HepG2 (cell line): Measurements from ENCODE around the gene SLC6A4. TPM values are rescaled to one million over a fixed set of nuclear protein-coding genes. Genes with fewer than 3 reads are reported as not detected.

ENCODE experiments used
- ATAC-seq: fragments of 200-7000 bp; cut with Tn5 transposase; 3 replicates; pipeline ENCODE4 v1.9.1; 2020; ENCODE audit warnings: mild to moderate bottlenecking, moderate library complexity
- BruUV-seq: library from RNA; stranded (reverse); fragments of 400-500 nt; replicated peaks from 2 replicates; lab custom pipeline; 2021; lab: Mats Ljungman, UMichigan
- CTCF ChIA-PET: fragments of 300-600 bp; formaldehyde crosslinking; extraction: SDS; loops from one replicate; lab custom pipeline; 2021; ENCODE audit warnings: low total read pairs, inconsistent platforms, low intra/inter-chr PET ratio; lab: Yijun Ruan, JAX
- POLR2A ChIA-PET: fragments of 350-600 bp; sonication (Branson Sonifier 250); formaldehyde crosslinking; loops from one replicate; lab custom pipeline; 2020; ENCODE audit warnings: antibody characterized with exemption, inconsistent platforms; lab: Yijun Ruan, JAX
- DNase-seq: peaks from one replicate; pipeline ENCODE4 v3.0.0-alpha.2; 2015; ENCODE audit warnings: low spot score
- FAIRE-seq: peaks from 3 replicates; lab custom pipeline; 2011; peaks lifted over from hg19 to GRCh38; lab: Jason Lieb, UNC
- H2AFZ ChIP-seq: one replicate; pipeline ENCODE4 v1.6.1; 2011; ENCODE audit warnings: low read length, inconsistent platforms
- H3K27ac ChIP-seq: fragments of 300-600 bp; 3 replicates; pipeline ENCODE4 v1.8.0; 2011; ENCODE audit warnings: mixed run types, mild to moderate bottlenecking, mixed read lengths, low read length, inconsistent platforms; ENCODE audit not compliant: insufficient read depth; ENCODE audit errors: extremely low read length
- H3K27me3 ChIP-seq, 2 experiments: fragments of 200-600 bp in 1 of 2; 2 replicates in 1 of 2; 3 replicates in 1 of 2; pipeline versions ENCODE4 v1.6.0 to v1.8.0; 2011; ENCODE audit warnings: low read length in 2 of 2, mild to moderate bottlenecking in 2 of 2, moderate library complexity in 2 of 2, inconsistent platforms in 1 of 2; ENCODE audit not compliant: insufficient read depth in 2 of 2, control insufficient read depth in 1 of 2
- H3K36me3 ChIP-seq, 2 experiments: fragments of 200-600 bp in 1 of 2; replicated peaks in 1 of 2; 2 replicates in 1 of 2; 3 replicates in 1 of 2; pipeline versions ENCODE4 v1.5.1 to v1.8.0; 2011; ENCODE audit warnings: low read length in 2 of 2, inconsistent platforms in 1 of 2; ENCODE audit not compliant: insufficient read depth in 2 of 2, control insufficient read depth in 1 of 2
- H3K4me1 ChIP-seq: 2 replicates; pipeline ENCODE4 v1.5.1; 2012; ENCODE audit warnings: low read length, inconsistent platforms; ENCODE audit not compliant: insufficient read depth
- H3K4me2 ChIP-seq: 2 replicates; pipeline ENCODE4 v1.6.0; 2011; ENCODE audit warnings: low read depth, low read length, inconsistent platforms
- H3K4me3 ChIP-seq, 3 experiments: fragments of 200-600 bp in 1 of 3; sonication (generic), shearing (Covaris generic) in 1 of 3; replicated peaks in 1 of 3; 2 replicates each; pipeline ENCODE4 v1.5.1; 2011 to 2016; ENCODE audit warnings: low read length in 3 of 3, inconsistent platforms in 2 of 3, low read depth in 2 of 3, mild to moderate bottlenecking in 2 of 3, control low read depth in 1 of 3, mixed read lengths in 1 of 3; ENCODE audit not compliant: insufficient read depth in 1 of 3
- H3K79me2 ChIP-seq: one replicate; pipeline ENCODE4 v1.6.1; 2011; ENCODE audit warnings: low read length, inconsistent platforms; ENCODE audit not compliant: insufficient read depth
- H3K9ac ChIP-seq: 2 replicates; pipeline ENCODE4 v1.6.0; 2011; ENCODE audit warnings: mild to moderate bottlenecking, low read depth, low read length, inconsistent platforms; ENCODE audit not compliant: insufficient read depth
- H3K9me3 ChIP-seq: 2 replicates; pipeline ENCODE4 v1.5.1; 2012; ENCODE audit warnings: mild to moderate bottlenecking, low read length
- H4K20me1 ChIP-seq: 2 replicates; pipeline ENCODE4 v1.6.0; 2011; ENCODE audit warnings: inconsistent platforms, mild to moderate bottlenecking, low read length, moderate library complexity; ENCODE audit not compliant: insufficient read depth
- FOSL1 ChIP-seq: sonication (generic); formaldehyde crosslinking; IDR thresholded peaks from 2 replicates; pipeline ENCODE4 v1.9.0; 2021; ENCODE audit warnings: missing genetic modification reagents, borderline replicate concordance
- FOXO1 ChIP-seq: sonication (generic); formaldehyde crosslinking; IDR thresholded peaks from 2 replicates; pipeline ENCODE4 v1.4.0; 2020; ENCODE audit warnings: missing genetic modification reagents
- HDAC2 ChIP-seq: sonication (generic); formaldehyde crosslinking; IDR thresholded peaks from 2 replicates; pipeline ENCODE4 v1.4.0; 2020; ENCODE audit warnings: missing genetic modification reagents
- HOMEZ ChIP-seq: IDR thresholded peaks from 2 replicates; pipeline ENCODE4 v1.6.1; 2016; ENCODE audit warnings: low read depth
- NFE2L1 ChIP-seq: sonication (generic); formaldehyde crosslinking; IDR thresholded peaks from 2 replicates; pipeline ENCODE4 v1.4.0; 2020; ENCODE audit warnings: missing genetic modification reagents, mild to moderate bottlenecking, borderline replicate concordance
- NFYC ChIP-seq: IDR thresholded peaks from 2 replicates; pipeline ENCODE4 v1.6.1; 2016; ENCODE audit warnings: missing genetic modification reagents, missing compliant biosample characterization
- TBP ChIP-seq: sonication (generic); formaldehyde crosslinking; IDR thresholded peaks from 2 replicates; pipeline ENCODE4 v1.5.0; 2020; ENCODE audit warnings: missing genetic modification reagents
- TOE1 ChIP-seq: sonication (generic); formaldehyde crosslinking; IDR thresholded peaks from 2 replicates; pipeline ENCODE4 v1.4.0; 2020; ENCODE audit warnings: mild to moderate bottlenecking, missing genetic modification reagents
- YY1 ChIP-seq: IDR thresholded peaks from 2 replicates; pipeline ENCODE4 v1.6.1; 2011; ENCODE audit warnings: low read length, low read depth, moderate library complexity, mild to moderate bottlenecking; ENCODE audit not compliant: insufficient read depth, insufficient replicate concordance
- ZKSCAN5 ChIP-seq: sonication (generic); formaldehyde crosslinking; IDR thresholded peaks from 2 replicates; pipeline ENCODE4 v1.5.1; 2020; ENCODE audit warnings: mild to moderate bottlenecking, missing genetic modification reagents
- ZNF503 ChIP-seq: sonication (generic); formaldehyde crosslinking; IDR thresholded peaks from 2 replicates; pipeline ENCODE4 v1.4.0; 2020; ENCODE audit warnings: missing genetic modification reagents
- ZNF687 ChIP-seq: sonication (generic); formaldehyde crosslinking; IDR thresholded peaks from 2 replicates; pipeline ENCODE4 v1.5.1; 2020; ENCODE audit warnings: mild to moderate bottlenecking, missing genetic modification reagents, moderate library complexity
- ZNF737 ChIP-seq: sonication (generic); formaldehyde crosslinking; IDR thresholded peaks from 2 replicates; pipeline ENCODE4 v1.5.0; 2020; ENCODE audit warnings: missing genetic modification reagents, mild to moderate bottlenecking, borderline replicate concordance
- ZNF766 ChIP-seq: sonication (generic); formaldehyde crosslinking; IDR thresholded peaks from 2 replicates; pipeline ENCODE4 v1.5.0; 2020; ENCODE audit warnings: missing genetic modification reagents, borderline replicate concordance
- ZNF841 ChIP-seq: sonication (generic); formaldehyde crosslinking; IDR thresholded peaks from 2 replicates; pipeline ENCODE4 v1.8.1; 2023; ENCODE audit warnings: missing genetic modification reagents, borderline replicate concordance
- WGBS: methylation state at CpG from one replicate; pipeline ENCODE4 v1.1.6; 2017; ENCODE audit warnings: low lambda C conversion rate; 5-methylcytosine and 5-hydroxymethylcytosine counted together
- in situ Hi-C: cut with HindIII; loops from 2 replicates; pipeline ENCODE4 v1.10.0; 2017; ENCODE audit warnings: low pct_unique_long_range_greater_than_20kb; ENCODE audit not compliant: extremely low pct_ligation_motif_present
- intact Hi-C: fragments of 100-400 bp; cut with micrococcal nuclease; formaldehyde crosslinking; loops from one replicate; pipeline ENCODE4 v1.10.0; 2022; ENCODE audit not compliant: unreplicated experiment
- polyA plus RNA-seq, 8 experiments: library from polyadenylated mRNA; depleted of rRNA in 3 of 8; stranded (reverse) in 7 of 8; unstranded in 1 of 8; fragments of >200 nt; fragmentation: Illumina TruSeq in 4 of 8; extraction: Trizol in 4 of 8; gene quantifications; 2 replicates each; pipeline versions ENCODE4 v1.2.1 to v1.2.3, GENCODE V29; 2011 to 2016; ENCODE audit warnings: low read depth in 4 of 8, missing spikeins in 1 of 8, mixed read lengths in 1 of 8; ENCODE audit not compliant: insufficient read depth in 1 of 8
- total RNA-seq, 5 experiments: library from RNA; depleted of rRNA; stranded (reverse); fragments of >200 nt; fragmentation: Illumina TruSeq; extraction: Trizol; gene quantifications; 2 replicates each; pipeline ENCODE4 v1.2.3, GENCODE V29; 2016; ENCODE audit warnings: low read depth in 1 of 5

Gene SLC6A4
- total and polyA plus RNA-seq, 2 of the 13 experiments (the other 11 are each of a cell fraction or from before 2014, with no cell fraction given), result 7.6 to 20.3 TPM

- DNase-seq (no peak), FAIRE-seq (no peak), ATAC-seq (no peak)
- ChIA-PET CTCF (no interaction called here), POLR2A (no interaction called here)
- no TSS peak for BruUV-seq
- no peak overlapping the region for H2AFZ ChIP-seq
- H3K79me2 ChIP-seq, result no peaks in the 10 kb centered on the region
- no peak overlapping the region for H3K27ac ChIP-seq
- H4K20me1 ChIP-seq, result no peaks in the 10 kb centered on the region
- no peaks in the 10 kb centered on the region for H3K36me3 ChIP-seq
- no peak overlapping the region for H3K9ac ChIP-seq
- WGBS, result 93% methylated on average over 9 of the region's 10 CpGs
- H3K9me3 ChIP-seq, result no peaks in the 10 kb centered on the region
- no peak for TF ChIP-seq HOMEZ (CRISPR knock-in tag)
- TF ChIP-seq ZNF737 (CRISPR knock-in tag), result no peak
- TF ChIP-seq NFE2L1 (CRISPR knock-in tag), result no peak
- no peak for TF ChIP-seq TOE1
- TF ChIP-seq ZNF687 (CRISPR knock-in tag), result no peak
- TF ChIP-seq NFYC, result no peak
- TF ChIP-seq ZNF841 (CRISPR knock-in tag), result no peak
- no peak for TF ChIP-seq TBP (CRISPR knock-in tag)
- TF ChIP-seq HDAC2 (CRISPR knock-in tag), result no peak
- no peak for TF ChIP-seq FOXO1 (CRISPR knock-in tag)
- TF ChIP-seq ZNF503 (CRISPR knock-in tag), result no peak
- no peak for TF ChIP-seq ZNF766 (CRISPR knock-in tag)
- no peak for TF ChIP-seq YY1
- no peak for TF ChIP-seq ZKSCAN5 (CRISPR knock-in tag)
- TF ChIP-seq FOSL1 (CRISPR knock-in tag), result no peak
- in situ Hi-C loops, result no loop called here
- intact Hi-C loops, result no loop called here
- no peak overlapping the region for H3K4me3 ChIP-seq
- no peak overlapping the region for H3K4me2 ChIP-seq
- no peaks in the 10 kb centered on the region for H3K27me3 ChIP-seq
- H3K4me1 ChIP-seq, result no peaks in the 10 kb centered on the region
These were observed 35.4 kb downstream of the SLC6A4 start for GRCh38 chr17:30200106-30200505.
